HG02885 (cell line): ENCODE data around the gene PTPRN2.

Experiments used
- ATAC-seq: cut with Tn5 transposase; IDR thresholded peaks from one replicate; pipeline ENCODE4 v1.9.1; 2021; ENCODE audit warnings: mild to moderate bottlenecking; ENCODE audit not compliant: unreplicated experiment, poor library complexity

Gene PTPRN2

GRCh38 chr7:157691586-157692459 lies 895.8 kb downstream of the PTPRN2 start:
- ATAC-seq = no peak

DNA sequence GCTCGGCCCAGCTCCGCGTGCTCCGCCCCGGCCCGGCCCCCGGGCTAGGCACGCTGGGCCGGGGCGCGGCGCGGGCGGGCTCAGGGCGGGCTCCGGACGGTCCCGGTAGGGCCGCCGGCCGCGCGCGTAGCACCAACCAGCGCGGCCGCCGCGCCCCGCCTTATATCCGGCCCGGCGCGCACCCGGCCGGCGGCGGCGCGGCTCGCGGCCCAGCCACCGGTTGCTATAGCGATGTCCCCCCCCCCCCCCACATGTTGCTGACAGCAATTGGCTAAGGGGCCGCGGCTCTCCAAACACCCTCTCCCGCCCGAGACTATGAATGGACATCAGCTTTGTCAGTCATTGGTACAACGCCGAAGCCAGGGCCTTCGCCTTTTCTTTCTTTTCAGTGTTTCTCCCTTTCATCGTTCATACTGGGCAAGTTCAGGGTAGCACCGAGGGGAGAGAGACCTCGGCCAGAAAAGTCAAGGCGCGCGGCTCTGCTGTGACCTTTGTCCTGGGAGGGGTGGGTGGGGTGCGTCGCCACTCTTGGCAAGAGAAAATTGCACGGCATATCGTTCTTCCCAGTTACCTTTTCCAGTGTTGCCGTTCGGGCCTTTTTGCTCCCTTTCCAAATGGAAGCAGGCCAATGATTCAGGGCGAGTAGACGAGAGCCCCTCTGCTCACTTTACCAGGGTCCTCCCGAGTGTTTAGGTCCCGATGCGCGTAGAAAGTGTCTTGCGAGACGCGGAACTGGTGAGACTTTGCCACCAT lies 896.6 kb downstream of the PTPRN2 start:
- no peak for ATAC-seq

DNA sequence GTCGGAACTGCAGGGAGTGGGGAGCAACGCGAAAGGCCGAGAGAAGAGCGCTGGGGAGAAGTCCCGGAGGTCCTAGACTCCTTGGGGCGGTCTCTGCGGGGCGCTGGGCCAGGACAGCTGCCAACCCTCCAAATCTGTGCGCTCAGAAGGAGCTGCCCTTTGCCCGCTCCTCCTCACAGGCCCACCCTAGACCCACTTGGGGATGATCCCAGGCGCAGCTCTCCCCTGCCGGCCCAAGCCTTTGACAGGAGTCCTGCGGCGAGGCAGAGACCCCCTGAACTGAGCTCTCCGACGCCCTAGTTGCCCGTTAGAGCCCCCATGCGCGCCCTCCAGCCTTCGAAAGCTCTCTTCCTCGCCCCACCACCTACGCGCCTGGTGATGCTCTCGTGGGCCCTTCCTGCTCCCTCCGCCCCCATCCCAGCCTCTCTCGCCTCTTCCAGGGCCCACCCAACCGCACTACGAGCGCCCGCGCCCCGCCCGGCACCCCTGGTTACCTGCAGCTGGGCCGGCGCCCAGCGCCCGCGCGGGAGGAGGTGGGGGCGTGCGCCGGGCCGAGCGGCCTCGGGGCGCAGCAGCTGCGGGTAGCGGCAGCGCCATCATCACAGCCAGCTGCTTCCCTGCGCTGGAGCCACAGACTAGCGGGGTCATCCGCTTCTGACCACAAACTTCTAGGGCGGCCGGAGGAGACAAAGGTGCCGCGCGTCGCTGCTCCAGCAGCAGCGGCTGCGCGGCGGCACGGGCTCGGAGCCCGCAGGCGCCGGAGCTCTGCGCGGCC lies 897.4 kb downstream of the PTPRN2 start:
- no peak for ATAC-seq

GRCh38 chr7:157689269-157690057 lies 898.2 kb downstream of the PTPRN2 start:
- no peak for ATAC-seq

GRCh38 chr7:157688533-157689268 lies 898.9 kb downstream of the PTPRN2 start:
- no peak for ATAC-seq

DNA sequence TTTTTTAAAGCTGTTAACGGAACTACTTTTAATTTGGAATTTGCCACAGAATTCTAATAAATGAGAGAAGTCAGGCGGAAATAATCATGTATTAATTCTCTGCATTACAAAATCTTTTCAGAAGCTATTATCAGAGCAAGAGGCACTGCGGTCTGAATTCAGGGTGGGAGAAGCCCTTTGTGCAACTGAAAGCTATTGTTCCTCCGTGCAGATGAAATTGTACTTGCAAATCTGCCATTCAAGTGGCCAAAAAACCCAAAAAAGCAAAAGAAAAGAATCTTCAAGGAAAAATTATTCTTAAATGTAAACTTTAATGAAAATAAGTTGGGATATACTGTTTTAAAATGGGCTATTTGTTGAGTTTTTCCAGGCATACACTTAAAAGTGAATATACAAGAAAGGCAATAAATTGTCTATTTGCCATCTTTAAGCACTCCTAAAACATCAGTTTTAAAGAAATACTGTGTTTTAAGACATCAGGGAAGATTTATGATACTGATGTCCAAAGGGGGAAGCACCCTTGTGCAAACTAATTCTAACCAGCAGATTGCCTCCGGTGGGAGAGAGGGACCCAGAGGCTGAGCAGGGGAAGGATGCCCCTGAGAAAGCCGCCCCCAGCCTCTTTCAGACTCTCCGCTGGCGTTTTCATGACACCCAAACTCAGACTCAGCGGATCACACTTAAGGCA lies 899.6 kb downstream of the PTPRN2 start:
- no peak for ATAC-seq

DNA sequence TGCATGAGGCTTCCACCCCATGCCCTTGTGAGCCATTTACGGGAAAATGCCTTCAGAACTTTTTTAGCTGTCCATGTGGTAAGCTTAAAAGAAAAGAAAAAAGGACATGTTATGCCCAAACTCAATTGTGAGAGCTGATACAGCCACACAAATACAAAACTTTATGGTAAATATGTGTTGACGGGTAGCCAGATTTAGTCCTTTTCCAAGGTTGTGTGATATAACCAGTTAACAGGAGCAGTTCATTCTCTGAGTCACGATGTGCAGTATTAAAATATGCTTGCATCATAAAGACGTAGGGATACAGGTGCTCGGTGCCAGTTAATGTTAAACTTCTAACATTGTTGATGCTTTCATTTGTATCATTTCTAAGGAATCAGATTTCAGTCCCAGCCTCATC lies 900.5 kb downstream of the PTPRN2 start:
- ATAC-seq = no peak

DNA sequence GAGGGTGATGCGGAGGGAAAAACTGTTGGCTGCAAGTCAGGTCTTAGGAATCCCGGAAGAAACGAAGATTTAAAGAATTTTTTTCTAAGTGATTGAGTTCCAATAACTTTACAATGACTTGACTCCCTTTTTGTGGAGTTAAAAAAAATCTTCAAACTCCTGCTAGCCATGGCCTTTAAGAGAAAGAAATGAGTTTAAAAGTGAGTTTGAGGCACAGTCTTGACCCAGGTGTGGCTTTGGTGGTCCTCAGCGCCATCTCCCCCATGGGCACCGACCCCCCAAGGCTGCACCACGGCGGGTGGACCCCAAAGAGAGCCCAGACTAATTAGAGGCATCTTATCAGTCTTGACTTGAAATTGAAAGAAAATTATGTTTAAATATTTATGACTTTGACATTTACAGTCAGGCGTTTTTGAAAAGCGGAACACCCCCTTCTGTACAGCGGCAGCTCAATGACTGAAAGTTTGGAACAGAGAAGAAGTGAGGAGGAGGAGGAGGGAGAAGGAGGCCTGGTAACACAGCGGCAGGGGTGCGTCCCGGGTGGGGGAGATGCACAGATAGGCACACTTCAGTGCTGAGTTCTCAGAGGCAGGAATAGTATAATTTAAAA lies 901.2 kb downstream of the PTPRN2 start:
- no peak for ATAC-seq

DNA sequence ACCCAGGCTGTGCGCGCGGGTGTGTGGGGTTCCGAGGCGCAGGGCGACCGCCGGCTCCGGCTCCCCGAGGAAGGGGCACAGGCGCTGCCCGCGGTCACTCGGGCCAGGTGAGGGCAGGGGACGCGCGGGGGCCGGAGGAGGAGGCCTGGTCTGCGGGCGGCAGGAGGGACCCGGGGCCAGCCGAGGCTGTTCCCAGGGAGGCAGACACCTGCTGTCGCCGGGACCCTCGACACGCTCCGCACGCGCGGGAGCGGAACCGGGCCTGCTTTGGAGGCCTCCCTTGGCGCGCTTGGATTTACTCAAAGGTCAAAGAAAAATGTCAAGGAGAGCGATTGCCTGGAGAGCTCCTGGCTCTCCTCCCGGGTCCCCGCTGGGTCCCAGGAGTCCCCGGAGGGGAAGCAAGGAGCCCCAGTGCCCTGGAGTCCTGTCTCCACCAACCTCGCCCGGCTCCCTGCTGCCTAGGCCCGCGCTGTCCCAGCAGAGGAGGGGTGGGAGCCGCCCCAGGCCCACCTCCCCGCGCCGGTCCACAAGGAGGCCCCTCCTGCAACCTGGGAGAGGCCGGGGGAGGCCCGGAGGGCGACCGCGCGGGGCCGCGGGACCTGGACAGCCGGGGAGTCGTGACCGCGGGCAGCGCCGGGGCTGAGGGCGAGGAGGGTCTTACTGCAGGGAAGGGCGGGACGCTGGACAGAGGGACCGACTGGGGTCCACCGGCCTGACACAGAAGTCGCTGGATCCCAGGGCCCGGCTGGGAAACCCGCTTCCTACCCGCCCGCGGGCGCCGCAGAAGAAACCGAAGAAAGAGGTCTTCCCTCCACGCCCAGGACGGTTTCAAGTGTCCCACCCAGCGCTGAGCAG lies 902.0 kb downstream of the PTPRN2 start:
- ATAC-seq = no peak

DNA sequence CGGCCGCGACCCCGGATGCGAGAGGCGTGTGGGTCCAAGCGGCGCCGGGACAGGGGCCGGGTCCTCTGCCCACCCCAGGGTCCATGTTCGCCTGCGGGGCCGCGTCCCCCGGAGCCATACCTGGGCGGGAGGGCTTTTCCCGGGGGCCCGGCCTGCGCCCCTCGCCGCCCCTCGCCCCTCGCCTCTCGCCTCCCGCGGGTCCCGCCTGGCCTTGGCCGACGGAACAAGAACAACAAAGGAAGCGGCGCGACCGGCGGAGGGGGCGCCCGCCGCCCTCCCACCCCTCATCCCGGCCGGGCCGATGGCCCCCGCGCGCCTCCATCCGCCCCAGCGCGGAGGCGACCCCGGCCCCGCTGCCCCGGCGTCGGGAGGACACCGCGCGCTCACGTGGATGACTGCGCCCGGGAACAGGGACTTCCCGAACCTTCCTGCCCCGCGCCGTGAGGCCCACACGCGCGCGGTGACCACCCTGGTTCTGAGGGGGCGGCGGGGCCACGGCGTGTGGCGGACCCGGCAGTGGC lies 902.7 kb downstream of the PTPRN2 start:
- ATAC-seq = no peak

GRCh38 chr7:157684157-157684908 lies 903.3 kb downstream of the PTPRN2 start:
- ATAC-seq = no peak

GRCh38 chr7:157683747-157684156 lies 903.9 kb downstream of the PTPRN2 start:
- no peak for ATAC-seq

DNA sequence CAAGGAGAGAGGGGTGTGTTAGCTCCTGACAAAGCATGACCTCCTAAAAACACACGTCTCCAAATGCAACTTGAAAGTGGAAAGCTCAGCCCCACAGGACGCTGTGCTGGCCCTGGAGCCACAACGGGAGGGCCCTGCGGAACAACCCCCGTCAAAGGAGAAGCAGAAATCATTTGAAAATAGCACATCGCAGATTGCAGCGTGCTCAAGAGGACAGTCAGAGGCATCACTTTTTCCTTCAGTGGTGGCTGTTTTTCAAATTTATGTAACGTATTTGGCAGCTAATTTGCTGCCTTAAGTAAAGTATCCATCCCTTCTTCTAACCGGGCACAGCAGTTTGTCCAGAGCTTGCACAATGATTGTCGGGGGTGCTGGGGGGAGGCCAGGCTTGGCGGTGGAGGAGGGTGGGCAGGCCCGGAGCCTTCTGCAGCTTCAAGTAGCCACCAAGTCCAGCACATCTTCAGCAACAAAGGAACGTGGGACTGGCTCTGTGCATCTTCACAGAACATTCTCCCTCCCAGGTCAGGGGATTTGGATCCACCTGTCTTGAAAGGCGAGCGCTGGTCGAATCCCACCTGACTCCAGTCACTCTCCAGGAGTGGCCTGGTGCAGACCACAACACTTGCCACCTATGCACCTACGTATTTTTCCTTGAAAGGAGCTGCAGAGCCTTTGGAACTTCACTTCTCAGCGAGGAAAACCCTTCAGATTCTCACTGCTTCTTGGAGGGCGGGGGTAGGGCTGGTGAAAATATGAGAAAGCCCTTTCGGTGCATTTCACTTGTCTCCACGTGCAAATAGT lies 904.5 kb downstream of the PTPRN2 start:
- ATAC-seq = no peak

DNA sequence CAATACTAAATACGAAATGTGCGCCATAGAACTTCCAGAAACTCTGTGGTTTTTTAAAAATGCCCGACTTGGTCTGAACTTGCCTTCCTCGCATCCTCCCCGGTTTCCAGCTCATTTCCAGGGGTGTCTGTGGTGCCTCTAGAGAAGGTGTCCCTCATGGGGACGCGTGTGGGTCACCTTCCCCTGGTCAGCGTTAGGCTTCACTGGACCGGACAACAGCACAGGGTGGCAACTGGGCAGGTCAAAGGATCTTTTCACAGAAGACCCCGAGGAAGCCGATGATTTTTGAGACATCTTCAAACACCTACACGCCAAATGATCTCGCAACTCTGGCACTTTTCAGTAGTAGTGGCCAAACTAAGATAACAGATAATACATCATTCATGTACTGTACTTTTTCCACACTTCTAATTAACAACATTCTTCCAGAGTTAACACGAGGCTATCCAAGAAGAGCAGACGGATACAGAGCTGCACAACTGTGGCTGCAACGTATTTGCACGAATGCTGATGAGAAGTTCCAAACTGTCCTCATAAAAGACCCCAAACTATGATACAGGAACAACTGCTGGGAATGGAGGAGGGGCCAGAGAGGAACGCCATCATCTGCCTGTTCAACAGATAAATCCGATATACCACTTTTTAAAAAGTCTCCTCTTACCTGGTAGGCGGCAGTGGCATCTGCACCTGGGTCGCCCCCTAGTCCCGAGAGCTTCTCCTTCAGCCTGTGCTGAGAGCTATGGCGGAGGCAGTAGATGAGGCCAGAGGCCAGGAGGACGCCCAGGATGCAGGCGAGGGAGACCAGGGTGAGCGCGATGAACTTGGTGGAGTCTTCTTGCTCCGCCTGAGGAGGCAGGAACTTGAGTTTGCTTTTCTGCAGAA lies 905.3 kb downstream of the PTPRN2 start:
- no peak for ATAC-seq

DNA sequence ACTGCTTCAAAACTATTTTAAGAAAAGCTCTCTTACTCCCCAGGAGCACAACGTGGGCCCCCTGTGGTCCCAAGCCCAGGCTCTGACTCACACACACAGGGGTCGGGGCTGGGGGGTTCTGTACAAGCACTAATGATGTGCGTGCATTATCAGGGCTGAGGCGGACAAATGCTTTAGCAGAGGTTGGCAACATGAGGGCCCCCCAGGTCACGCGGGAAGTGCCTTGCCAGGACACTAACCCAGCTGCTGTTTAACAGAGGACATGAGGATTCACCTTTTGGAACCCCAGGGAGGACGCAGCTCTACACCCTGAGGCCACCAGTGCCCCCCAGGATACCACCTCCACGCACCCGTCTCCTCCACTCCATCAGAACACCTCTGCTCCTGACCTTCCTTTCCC lies 908.0 kb downstream of the PTPRN2 start:
- ATAC-seq = no peak
